Measurements from ENCODE around the gene AMDHD2.
"Not testable (repeated sequence)": the region's sequence is repeated elsewhere in the genome, so short reads cannot be mapped to it uniquely, and the experiment has no call there.

DNA sequence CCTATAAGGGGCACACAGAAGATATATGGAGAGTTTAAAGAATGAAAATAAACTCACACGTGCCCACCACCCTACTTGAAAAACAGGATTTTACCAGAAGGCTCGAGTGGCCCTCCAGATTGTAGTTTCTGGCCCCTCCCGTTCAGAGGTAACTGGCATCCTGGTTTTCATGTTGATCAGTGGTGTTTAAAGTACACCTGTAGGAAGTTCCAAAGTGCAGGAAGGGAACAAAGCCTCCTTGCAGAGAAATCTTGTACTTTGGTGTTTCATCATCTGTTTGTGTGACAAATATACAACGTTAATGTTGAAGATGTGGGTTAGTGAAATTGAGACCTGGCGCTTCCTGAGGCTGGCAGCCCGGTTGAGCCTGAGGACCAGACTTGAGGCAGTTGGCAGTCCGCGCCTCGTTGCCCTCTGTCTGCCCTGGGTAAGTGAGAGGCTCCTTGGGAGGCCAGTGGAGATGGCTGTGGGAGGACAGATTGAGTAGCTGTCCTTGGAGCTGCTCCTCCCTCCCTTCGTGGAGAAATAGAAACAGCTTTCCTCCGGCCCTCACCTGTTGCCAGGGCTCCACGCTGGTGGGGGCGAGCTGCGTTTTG lies 30.2 kb downstream of the AMDHD2 start:
- TF ChIP-seq, protein P1, sequence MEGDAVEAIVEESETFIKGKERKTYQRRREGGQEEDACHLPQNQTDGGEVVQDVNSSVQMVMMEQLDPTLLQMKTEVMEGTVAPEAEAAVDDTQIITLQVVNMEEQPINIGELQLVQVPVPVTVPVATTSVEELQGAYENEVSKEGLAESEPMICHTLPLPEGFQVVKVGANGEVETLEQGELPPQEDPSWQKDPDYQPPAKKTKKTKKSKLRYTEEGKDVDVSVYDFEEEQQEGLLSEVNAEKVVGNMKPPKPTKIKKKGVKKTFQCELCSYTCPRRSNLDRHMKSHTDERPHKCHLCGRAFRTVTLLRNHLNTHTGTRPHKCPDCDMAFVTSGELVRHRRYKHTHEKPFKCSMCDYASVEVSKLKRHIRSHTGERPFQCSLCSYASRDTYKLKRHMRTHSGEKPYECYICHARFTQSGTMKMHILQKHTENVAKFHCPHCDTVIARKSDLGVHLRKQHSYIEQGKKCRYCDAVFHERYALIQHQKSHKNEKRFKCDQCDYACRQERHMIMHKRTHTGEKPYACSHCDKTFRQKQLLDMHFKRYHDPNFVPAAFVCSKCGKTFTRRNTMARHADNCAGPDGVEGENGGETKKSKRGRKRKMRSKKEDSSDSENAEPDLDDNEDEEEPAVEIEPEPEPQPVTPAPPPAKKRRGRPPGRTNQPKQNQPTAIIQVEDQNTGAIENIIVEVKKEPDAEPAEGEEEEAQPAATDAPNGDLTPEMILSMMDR (conservative IDR thresholded peaks at IDR 0.05; ENCODE audit: low read depth, low read length): not testable (repeated sequence)
- not testable (repeated sequence) for TF ChIP-seq EZH2 (IDR thresholded peaks at IDR 0.05; ENCODE audit: low read length, unreplicated experiment)

Data from PC-3 (cell line).